Spleen (tissue), 11 donors: ENCODE data around the gene TTC7B. TPM values are rescaled to one million over a fixed set of nuclear protein-coding genes. Genes with fewer than 3 reads are reported as not detected.
A peak's percentile ranks its signal among the peaks of the same experiment; 100 is the strongest.

Experiments
- DNase-seq: peaks from one replicate; pipeline ENCODE4 v3.0.0-alpha.2; 2020
- H3K27ac ChIP-seq, 8 donors: fragments of 200-600 bp; sonication (generic) in 7 of 8; 1 replicate in 4 of 8; 2 replicates in 4 of 8; pipeline versions ENCODE4 v1.5.0 to v1.8.0; 2016 to 2021; ENCODE audit warnings: inconsistent platforms in 4 of 8, mild to moderate bottlenecking in 4 of 8, moderate library complexity in 1 of 8
- H3K27me3 ChIP-seq, 7 donors: fragments of 200-600 bp; sonication (generic) in 6 of 7; replicated peaks in 1 of 7; 1 replicate in 4 of 7; 2 replicates in 3 of 7; pipeline versions ENCODE4 v1.5.0 to v1.8.0; 2016 to 2021; ENCODE audit warnings: inconsistent platforms in 3 of 7, mild to moderate bottlenecking in 1 of 7
- H3K36me3 ChIP-seq, 6 donors: fragments of 200-600 bp; sonication (generic) in 5 of 6; 1 replicate in 4 of 6; 2 replicates in 2 of 6; pipeline versions ENCODE4 v1.5.0 to v1.8.0; 2016 to 2021; ENCODE audit warnings: inconsistent platforms in 2 of 6
- H3K4me1 ChIP-seq, 6 donors: fragments of 200-600 bp; sonication (generic) in 5 of 6; 1 replicate in 3 of 6; 2 replicates in 3 of 6; pipeline versions ENCODE4 v1.5.0 to v1.8.0; 2016 to 2021; ENCODE audit warnings: inconsistent platforms in 3 of 6
- H3K4me3 ChIP-seq, 8 donors: fragments of 200-600 bp; sonication (generic) in 7 of 8; 1 replicate in 4 of 8; 2 replicates in 4 of 8; pipeline versions ENCODE4 v1.5.0 to v1.8.0; 2016 to 2021; ENCODE audit warnings: inconsistent platforms in 4 of 8, mild to moderate bottlenecking in 4 of 8, moderate library complexity in 2 of 8
- H3K9me3 ChIP-seq, 8 donors: fragments of 200-600 bp; sonication (generic) in 7 of 8; 1 replicate in 4 of 8; 2 replicates in 4 of 8; pipeline versions ENCODE4 v1.5.0 to v1.8.0; 2016 to 2021; ENCODE audit warnings: inconsistent platforms in 4 of 8
- POLR2A ChIP-seq, 3 donors: fragments of 450-650 bp; IDR thresholded peaks; one replicate each; pipeline ENCODE4 v1.5.1; 2017; ENCODE audit warnings: antibody characterized with exemption in 3 of 3, mild to moderate bottlenecking in 1 of 3
- POLR2AphosphoS5 ChIP-seq, 3 donors: sonication (generic); formaldehyde crosslinking; IDR thresholded peaks; one replicate each; pipeline ENCODE4 v1.5.1; 2017; ENCODE audit warnings: antibody characterized with exemption in 3 of 3
- WGBS, 5 donors: extraction: QIAGEN DNeasy Blood & Tissue Kit in 3 of 5; methylation state at CpG; one replicate each; pipeline versions ENCODE4 v1.1.5 to v1.1.7; 2013 to 2018; 5-methylcytosine and 5-hydroxymethylcytosine counted together
- intact Hi-C: fragments of 100-400 bp; cut with DNase I; formaldehyde crosslinking; loops from one replicate; pipeline ENCODE4 v1.15.0; 2023; ENCODE audit warnings: low total_unique reads
- polyA plus RNA-seq, 3 donors: library from polyadenylated mRNA; stranded (reverse); fragments of 200-250 nt; gene quantifications; one replicate each; pipeline ENCODE4 v1.2.1, GENCODE V29; 2013
- total RNA-seq, 7 donors: library from RNA; depleted of rRNA in 3 of 7; stranded (reverse); fragments of >200 nt in 3 of 7; fragmentation: NEBNext Ultra II Directional in 4 of 7; extraction: Animal tissue kit (Norgen Biotek cat#: 25700) in 4 of 7; gene quantifications; one replicate each; pipeline versions ENCODE4 v1.1.0 to v1.2.1, GENCODE V29; 2016 to 2021
- TF ChIP-seq, protein P1 (sequence below), 11 experiments: fragments of 200-600 bp in 7 of 11; fragments of 450-650 bp in 4 of 11; sonication (generic) in 4 of 11; IDR thresholded peaks in 8 of 11; conservative IDR thresholded peaks in 3 of 11; 1 replicate in 7 of 11; 2 replicates in 4 of 11; pipeline versions ENCODE4 v1.4.0 to v1.8.0; 2016 to 2021; ENCODE audit warnings: antibody characterized with exemption in 11 of 11, inconsistent platforms in 4 of 11, mild to moderate bottlenecking in 1 of 11
- donor health status: healthy with polysubstance abuse.
- donor health status: DM: no; HTN: no; CAD: no; lungs with moderate emphysema.
- donor health status: DM: no; HTN: no; CAD: no.
- donor health status: Bipolar disorder and iron deficiency.
- donor health status: healthy.
- donor health status: DM: no; HTN: no; CAD: no.
- donor health status: DM: yes; HTN: yes; CAD: no.

Gene TTC7B
- total and polyA plus RNA-seq, 10 donors, result 6.6 to 98.4 (median 62.6) TPM

DNA sequence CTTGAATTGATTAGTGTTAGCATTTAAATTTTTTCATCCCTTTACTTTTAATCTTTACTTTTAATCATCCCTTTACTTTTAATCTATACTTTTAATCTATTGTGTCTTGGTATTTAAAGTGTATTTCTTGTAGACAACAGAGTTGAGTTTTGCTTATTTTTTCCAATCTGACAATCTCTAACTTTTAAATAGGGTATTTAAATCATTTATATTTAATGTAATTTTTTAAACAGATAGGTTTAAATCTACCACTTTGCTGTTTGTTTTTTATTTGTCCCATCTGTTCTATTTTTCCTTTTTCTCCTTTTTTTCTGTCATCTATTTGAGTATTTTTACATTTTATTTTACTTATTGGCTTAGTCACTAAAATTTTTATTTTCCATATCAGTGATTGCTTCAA is 68.3 kb downstream of the TTC7B start:
- peaks cover 0 to 5% (median 0%) of the 10 kb centered on the region in 6 donors for H3K36me3 ChIP-seq
- no peak for DNase-seq
- H3K4me1 ChIP-seq, result peaks cover 0 to 8% (median 2%) of the 10 kb centered on the region in 6 donors
- no peaks in the 10 kb centered on the region for H3K27me3 ChIP-seq
- TF ChIP-seq POLR2AphosphoS5 (IDR thresholded peaks at IDR 0.05) (no peak), POLR2A (IDR thresholded peaks at IDR 0.05) (no peak)
- TF ChIP-seq, protein P1, sequence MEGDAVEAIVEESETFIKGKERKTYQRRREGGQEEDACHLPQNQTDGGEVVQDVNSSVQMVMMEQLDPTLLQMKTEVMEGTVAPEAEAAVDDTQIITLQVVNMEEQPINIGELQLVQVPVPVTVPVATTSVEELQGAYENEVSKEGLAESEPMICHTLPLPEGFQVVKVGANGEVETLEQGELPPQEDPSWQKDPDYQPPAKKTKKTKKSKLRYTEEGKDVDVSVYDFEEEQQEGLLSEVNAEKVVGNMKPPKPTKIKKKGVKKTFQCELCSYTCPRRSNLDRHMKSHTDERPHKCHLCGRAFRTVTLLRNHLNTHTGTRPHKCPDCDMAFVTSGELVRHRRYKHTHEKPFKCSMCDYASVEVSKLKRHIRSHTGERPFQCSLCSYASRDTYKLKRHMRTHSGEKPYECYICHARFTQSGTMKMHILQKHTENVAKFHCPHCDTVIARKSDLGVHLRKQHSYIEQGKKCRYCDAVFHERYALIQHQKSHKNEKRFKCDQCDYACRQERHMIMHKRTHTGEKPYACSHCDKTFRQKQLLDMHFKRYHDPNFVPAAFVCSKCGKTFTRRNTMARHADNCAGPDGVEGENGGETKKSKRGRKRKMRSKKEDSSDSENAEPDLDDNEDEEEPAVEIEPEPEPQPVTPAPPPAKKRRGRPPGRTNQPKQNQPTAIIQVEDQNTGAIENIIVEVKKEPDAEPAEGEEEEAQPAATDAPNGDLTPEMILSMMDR (IDR thresholded peaks at IDR 0.05 in 8 of 11, conservative IDR thresholded peaks at IDR 0.05 in 3 of 11), result no peak
- no peak overlapping the region for H3K4me3 ChIP-seq
- intact Hi-C loops, result no loop called here
- peaks cover 2 to 31% (median 26%) of the 10 kb centered on the region in 8 donors for H3K9me3 ChIP-seq
- H3K27ac ChIP-seq, result no peak overlapping the region

DNA sequence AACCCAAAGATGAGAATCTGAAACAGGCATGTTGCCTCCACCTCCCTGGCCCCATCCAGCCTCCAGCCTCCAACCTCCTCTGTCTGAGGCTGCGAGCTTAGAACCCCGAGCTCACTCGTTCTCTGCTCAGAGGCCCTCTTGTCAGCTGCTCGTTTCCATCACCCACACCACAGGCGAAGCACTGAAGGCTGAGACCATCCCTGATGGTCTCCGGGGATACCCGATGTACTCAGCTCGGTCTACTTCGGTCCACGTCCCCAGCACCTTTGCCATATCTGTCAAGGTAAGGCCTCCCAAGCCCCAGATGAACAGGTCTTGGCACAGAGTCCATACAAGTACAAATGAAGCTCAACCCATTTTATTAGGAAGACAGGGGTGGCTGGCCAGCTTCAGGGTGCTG is 72.4 kb downstream of the TTC7B start:
- no peak for TF ChIP-seq POLR2A (IDR thresholded peaks at IDR 0.05)
- TF ChIP-seq, protein P1 (IDR thresholded peaks at IDR 0.05 in 8 of 11, conservative IDR thresholded peaks at IDR 0.05 in 3 of 11), result no peak
- TF ChIP-seq POLR2AphosphoS5 (IDR thresholded peaks at IDR 0.05), result no peak
- Histone ChIP-seq H3K27ac (peak overlapping the region in 6 of 8 donors; percentile 1 to 68 (median 54)), H3K9me3 (peaks cover 0 to 13% (median 6%) of the 10 kb centered on the region in 8 donors), H3K27me3 (no peaks in the 10 kb centered on the region), H3K36me3 (peaks cover 0 to 5% (median 0%) of the 10 kb centered on the region in 6 donors), H3K4me3 (no peak overlapping the region), H3K4me1 (peaks cover 0 to 26% (median 9%) of the 10 kb centered on the region in 6 donors)
- WGBS, 5 donors, result 85 to 93% (median 91%) methylated on average over 10 of the region's 10 CpGs
- no peak for DNase-seq
- intact Hi-C loops, result no loop called here

DNA sequence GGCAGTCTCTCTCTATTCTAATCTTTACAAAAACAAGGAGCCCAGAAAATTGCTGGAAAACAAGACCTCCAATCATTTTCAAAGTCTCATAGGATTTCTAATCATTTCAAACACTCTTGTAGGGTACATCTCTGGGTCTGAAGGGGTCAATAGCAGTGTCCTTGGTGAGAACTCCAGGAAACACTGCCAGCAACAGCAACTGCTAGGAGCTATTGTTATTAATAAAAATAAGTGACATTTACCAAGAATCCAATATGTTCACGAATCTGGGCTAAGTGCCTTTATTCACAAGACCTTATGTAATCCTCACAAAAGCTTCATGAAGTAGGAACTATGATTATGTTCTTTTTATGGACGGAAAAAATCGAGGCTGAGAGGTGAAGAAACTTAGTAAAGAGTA is 72.8 kb downstream of the TTC7B start:
- Histone ChIP-seq H3K36me3 (peaks cover 0 to 5% (median 0%) of the 10 kb centered on the region in 6 donors), H3K27me3 (no peaks in the 10 kb centered on the region), H3K4me1 (peaks cover 0 to 26% (median 10%) of the 10 kb centered on the region in 6 donors), H3K27ac (peak overlapping the region in 7 of 8 donors; percentile 1 to 68 (median 52)), H3K9me3 (peaks cover 0 to 9% (median 3%) of the 10 kb centered on the region in 8 donors), H3K4me3 (no peak overlapping the region)
- 44 to 71% (median 54%) methylated on average over 3 of the region's 3 CpGs for WGBS, 5 donors
- TF ChIP-seq POLR2AphosphoS5 (IDR thresholded peaks at IDR 0.05) (no peak), POLR2A (IDR thresholded peaks at IDR 0.05) (no peak)
- TF ChIP-seq, protein P1 (IDR thresholded peaks at IDR 0.05 in 8 of 11, conservative IDR thresholded peaks at IDR 0.05 in 3 of 11), result no peak
- no peak for DNase-seq
- intact Hi-C loops, result no loop called here

DNA sequence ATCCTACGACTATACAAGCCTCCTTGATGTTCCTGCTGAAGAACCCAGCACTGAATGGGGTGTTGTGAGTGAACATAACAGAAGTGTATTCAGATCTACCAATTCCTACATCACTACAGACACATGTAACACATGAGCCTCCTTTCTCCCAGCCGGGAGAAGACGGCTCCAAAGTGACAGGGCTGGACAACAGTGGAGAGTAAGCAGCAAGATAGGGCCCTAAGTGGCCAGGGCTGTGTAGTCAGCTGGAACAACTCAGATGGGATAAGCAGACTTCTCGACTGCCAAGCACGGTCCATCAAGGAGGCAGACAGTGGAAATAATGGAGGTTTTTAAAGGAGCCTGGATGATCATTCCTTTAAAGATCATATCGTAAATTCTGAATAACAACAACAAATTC is 73.5 kb downstream of the TTC7B start:
- H3K27ac ChIP-seq, result peak overlapping the region in 6 of 8 donors; percentile 2 to 68 (median 38)
- WGBS, 5 donors, result 69 to 82% (median 70%) methylated on average over 6 of the region's 6 CpGs
- intact Hi-C loops, result no loop called here

More for the DNA sequence above, 73.5 kb downstream of the TTC7B start:
- H3K9me3 ChIP-seq, result peaks cover 0 to 2% (median 0%) of the 10 kb centered on the region in 8 donors
- DNase-seq, result no peak
- no peak overlapping the region for H3K4me3 ChIP-seq
- no peaks in the 10 kb centered on the region for H3K27me3 ChIP-seq
- H3K36me3 ChIP-seq, result peaks cover 0 to 5% (median 0%) of the 10 kb centered on the region in 6 donors
- TF ChIP-seq POLR2AphosphoS5 (IDR thresholded peaks at IDR 0.05) (no peak), POLR2A (IDR thresholded peaks at IDR 0.05) (no peak)
- TF ChIP-seq, protein P1 (IDR thresholded peaks at IDR 0.05 in 8 of 11, conservative IDR thresholded peaks at IDR 0.05 in 3 of 11), result no peak
- H3K4me1 ChIP-seq, result peaks cover 0 to 26% (median 10%) of the 10 kb centered on the region in 6 donors
